Endothelial cell of umbilical vein (primary cell): Measurements from ENCODE around the gene LRRC38. TPM values are rescaled to one million over a fixed set of nuclear protein-coding genes. Genes with fewer than 3 reads are reported as not detected.

Source experiments
- BruUV-seq: library from RNA; stranded (reverse); fragments of 400-500 nt; replicated peaks from 2 replicates; lab custom pipeline; 2021; lab: Mats Ljungman, UMichigan
- CTCF ChIA-PET: fragments of 300-600, 350-600 bp; sonication (Branson Sonifier 250); formaldehyde crosslinking; loops from one replicate; lab custom pipeline; 2021; ENCODE audit warnings: antibody characterized with exemption, inconsistent platforms; lab: Charles Lee
- POLR2A ChIA-PET: fragments of 300-600, 350-600 bp; sonication (Branson Sonifier 250); formaldehyde crosslinking; loops from one replicate; lab custom pipeline; 2021; ENCODE audit warnings: antibody characterized with exemption, inconsistent platforms; lab: Charles Lee
- DNase-seq: peaks from one replicate; pipeline ENCODE4 v3.0.0-alpha.2; 2011; ENCODE audit warnings: low read depth, low spot score
- FAIRE-seq: peaks from 2 replicates; lab custom pipeline; 2011; peaks lifted over from hg19 to GRCh38; lab: Jason Lieb, UNC
- H2AFZ ChIP-seq: 2 replicates; pipeline ENCODE4 v1.6.0; 2012; ENCODE audit warnings: low read depth, low read length, control low read depth, inconsistent platforms
- H3K27ac ChIP-seq: 2 replicates; pipeline ENCODE4 v1.5.1; 2011; ENCODE audit warnings: low read depth, mild to moderate bottlenecking, control low read depth, low read length, moderate library complexity; ENCODE audit not compliant: insufficient read depth
- H3K27me3 ChIP-seq, 2 experiments: 2 replicates each; pipeline versions ENCODE4 v1.6.0 to v1.6.1; 2011; ENCODE audit warnings: low read length in 2 of 2, mixed read lengths in 1 of 2; ENCODE audit not compliant: control insufficient read depth in 2 of 2, insufficient read depth in 2 of 2
- H3K36me3 ChIP-seq, 2 experiments: 2 replicates in 1 of 2; 3 replicates in 1 of 2; pipeline ENCODE4 v1.5.1; 2011; ENCODE audit warnings: low read length in 2 of 2, mild to moderate bottlenecking in 1 of 2, moderate library complexity in 1 of 2; ENCODE audit not compliant: control insufficient read depth in 2 of 2, insufficient read depth in 2 of 2; ENCODE audit errors: extremely low read depth in 1 of 2
- H3K4me1 ChIP-seq: 3 replicates; pipeline ENCODE4 v1.5.1; 2011; ENCODE audit warnings: mild to moderate bottlenecking, low read length; ENCODE audit not compliant: control insufficient read depth, insufficient read depth; ENCODE audit errors: extremely low read depth
- H3K4me2 ChIP-seq: 2 replicates; pipeline ENCODE4 v1.6.1; 2011; ENCODE audit warnings: low read length, control low read depth, mixed read lengths; ENCODE audit not compliant: insufficient read depth
- H3K4me3 ChIP-seq, 3 experiments: fragments of 200-600 bp in 1 of 3; sonication (generic), shearing (Covaris generic) in 1 of 3; replicated peaks in 1 of 3; 2 replicates each; pipeline ENCODE4 v1.5.1; 2011 to 2016; ENCODE audit warnings: control low read depth in 3 of 3, low read length in 3 of 3, mild to moderate bottlenecking in 2 of 3, inconsistent platforms in 1 of 3, low read depth in 1 of 3, moderate library complexity in 1 of 3; ENCODE audit not compliant: insufficient read depth in 1 of 3
- H3K79me2 ChIP-seq: 2 replicates; pipeline ENCODE4 v1.6.0; 2012; ENCODE audit warnings: low read length, inconsistent platforms; ENCODE audit not compliant: control insufficient read depth, insufficient read depth
- H3K9ac ChIP-seq: replicated peaks from 2 replicates; pipeline ENCODE3; 2011; ENCODE audit warnings: low read length, control low read depth; ENCODE audit not compliant: insufficient read depth; ENCODE audit errors: extremely low read depth
- H3K9me1 ChIP-seq: replicated peaks from 3 replicates; pipeline ENCODE4 v1.6.0; 2011; ENCODE audit warnings: mild to moderate bottlenecking, low read length; ENCODE audit not compliant: control insufficient read depth, insufficient read depth; ENCODE audit errors: extremely low read depth
- H3K9me3 ChIP-seq: replicated peaks from 2 replicates; pipeline ENCODE4 v1.5.1; 2012; ENCODE audit warnings: low read length, inconsistent platforms; ENCODE audit not compliant: control insufficient read depth, insufficient read depth
- H4K20me1 ChIP-seq: replicated peaks from 2 replicates; pipeline ENCODE3; 2011; ENCODE audit warnings: mild to moderate bottlenecking, low read length; ENCODE audit not compliant: control insufficient read depth, insufficient read depth; ENCODE audit errors: extremely low read depth
- CTCF ChIP-seq, 2 donors: IDR thresholded peaks; 1 replicate in 1 of 2; 2 replicates in 1 of 2; pipeline ENCODE4 v1.5.1; 2011; ENCODE audit warnings: low read length in 2 of 2, mild to moderate bottlenecking in 2 of 2, moderate library complexity in 2 of 2, control low read depth in 1 of 2, inconsistent platforms in 1 of 2, low read depth in 1 of 2; ENCODE audit not compliant: insufficient read depth in 1 of 2; ENCODE audit errors: extremely low read depth in 1 of 2
- EZH2 ChIP-seq: IDR thresholded peaks from 2 replicates; pipeline ENCODE4 v1.6.1; 2012; ENCODE audit warnings: borderline replicate concordance, low read depth, mild to moderate bottlenecking, moderate library complexity, low read length, inconsistent platforms; ENCODE audit not compliant: severe bottlenecking
- FOS ChIP-seq: IDR thresholded peaks from 2 replicates; pipeline ENCODE4 v1.6.1; 2011; ENCODE audit warnings: mild to moderate bottlenecking, low read length, moderate library complexity, borderline replicate concordance; ENCODE audit not compliant: insufficient read depth
- GATA2 ChIP-seq: IDR thresholded peaks from 2 replicates; pipeline ENCODE4 v1.7.0; 2011; ENCODE audit warnings: low read depth, mild to moderate bottlenecking, moderate library complexity, mixed read lengths, low read length; ENCODE audit not compliant: insufficient read length, insufficient read depth
- JUN ChIP-seq: IDR thresholded peaks from 2 replicates; pipeline ENCODE4 v1.6.1; 2011; ENCODE audit warnings: borderline replicate concordance, low read depth; ENCODE audit not compliant: insufficient read length, insufficient read depth
- MYC ChIP-seq: IDR thresholded peaks from one replicate; pipeline ENCODE4 v1.6.1; 2011; ENCODE audit warnings: mild to moderate bottlenecking, low read depth, low read length
- POLR2A ChIP-seq: IDR thresholded peaks from 2 replicates; pipeline ENCODE4 v1.6.1; 2012; ENCODE audit warnings: low read depth, mild to moderate bottlenecking, control low read depth, low read length
- POLR2AphosphoS5 ChIP-seq: IDR thresholded peaks from 2 replicates; pipeline ENCODE4 v1.6.1; 2012; ENCODE audit warnings: low read depth, mild to moderate bottlenecking, control low read depth, low read length, moderate library complexity; ENCODE audit not compliant: insufficient read depth
- dilution Hi-C: fragments of 300-500 bp; cut with MboI; formaldehyde crosslinking; loops from one replicate; pipeline ENCODE4 v1.15.0; 2019; ENCODE audit warnings: low sequenced_read_pairs; ENCODE audit not compliant: extremely low pct_ligation_motif_present
- intact Hi-C: fragments of 100-400 bp; cut with micrococcal nuclease; formaldehyde crosslinking; loops from one replicate; pipeline ENCODE4 v1.10.0; 2022
- polyA plus RNA-seq, 4 experiments: library from polyadenylated mRNA; depleted of rRNA in 3 of 4; stranded (reverse) in 3 of 4; unstranded in 1 of 4; fragments of >200 nt; gene quantifications; 2 replicates each; pipeline versions ENCODE4 v1.2.1 to v1.2.3, GENCODE V29; 2011 to 2012; ENCODE audit warnings: missing spikeins in 1 of 4
- total RNA-seq: library from RNA; stranded (reverse); gene quantifications from 2 replicates; pipeline ENCODE4 v1.2.3, GENCODE V29; 2021
- TF ChIP-seq, protein P1 (sequence below): IDR thresholded peaks from 2 replicates; pipeline ENCODE4 v1.6.1; 2011; ENCODE audit not compliant: insufficient read depth, insufficient read length

Gene LRRC38
- total and polyA plus RNA-seq, 2 donors (not counting 3 experiments of a cell fraction or from before 2014, with no cell fraction given): not detected

DNA sequence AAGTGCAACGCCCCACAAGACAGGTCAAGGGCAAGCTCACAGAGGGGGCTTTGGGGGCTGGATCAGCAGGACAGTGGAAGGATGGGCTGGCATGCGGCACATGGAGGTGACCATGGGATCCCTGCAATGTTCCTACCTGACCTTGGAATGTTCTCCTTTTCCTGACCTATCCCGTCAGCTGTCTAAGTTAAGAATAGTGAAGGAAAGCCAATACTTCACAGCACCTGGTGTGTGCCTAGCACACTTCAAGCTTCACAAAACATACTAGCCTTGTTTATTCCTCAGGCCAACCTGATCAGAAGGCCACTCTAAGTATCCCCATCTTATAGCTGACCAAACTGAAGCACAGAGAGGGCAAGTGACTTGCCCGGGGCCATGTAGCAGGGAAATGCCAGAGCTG is 31.2 kb downstream of the LRRC38 start:
- BruUV-seq: no TSS peak
- Histone ChIP-seq H2AFZ (no peak overlapping the region), H3K27ac (no peak overlapping the region), H3K4me1 (no peaks in the 10 kb centered on the region), H3K79me2 (no peaks in the 10 kb centered on the region), H3K27me3 (no peaks in the 10 kb centered on the region), H3K9me3 (no peaks in the 10 kb centered on the region), H4K20me1 (no peaks in the 10 kb centered on the region), H3K9me1 (no peaks in the 10 kb centered on the region), H3K9ac (no peak overlapping the region), H3K36me3 (no peaks in the 10 kb centered on the region), H3K4me2 (no peak overlapping the region), H3K4me3 (no peak overlapping the region)
- intact Hi-C loops (no loop called here), dilution Hi-C loops (no loop called here)
- no peak for DNase-seq
- POLR2A ChIA-PET: no interaction called here
- no peak for TF ChIP-seq MYC
- TF ChIP-seq, protein P1, sequence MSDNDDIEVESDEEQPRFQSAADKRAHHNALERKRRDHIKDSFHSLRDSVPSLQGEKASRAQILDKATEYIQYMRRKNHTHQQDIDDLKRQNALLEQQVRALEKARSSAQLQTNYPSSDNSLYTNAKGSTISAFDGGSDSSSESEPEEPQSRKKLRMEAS: no peak
- TF ChIP-seq CTCF (IDR thresholded peaks at IDR 0.05; ENCODE audit: extremely low read depth in 1 of 2, insufficient read depth in 1 of 2, low read depth in 1 of 2, low read length in 2 of 2): no peak
- no peak for TF ChIP-seq POLR2A
- TF ChIP-seq JUN: no peak
- TF ChIP-seq FOS: no peak
- TF ChIP-seq EZH2: no peak
- TF ChIP-seq GATA2: no peak
- no peak for TF ChIP-seq POLR2AphosphoS5
- CTCF ChIA-PET: no interaction called here
- no peak for FAIRE-seq
